Mesenchymal stem cell (in vitro differentiated cells and primary cell): ENCODE measurements around the gene ABI2.
"Not testable (repeated sequence)": the region's sequence is repeated elsewhere in the genome, so short reads cannot be mapped to it uniquely, and the experiment has no call there.

Experiments
- DNase-seq: peaks from one replicate; pipeline ENCODE4 v3.0.0-alpha.2; 2013
- H2AFZ ChIP-seq: one replicate; pipeline ENCODE4 v1.6.1; 2013; ENCODE audit warnings: low read depth, mild to moderate bottlenecking, control low read depth, inconsistent platforms, low read length, moderate library complexity
- H2AK5ac ChIP-seq: 2 replicates; pipeline ENCODE4 v1.6.1; 2013; ENCODE audit warnings: low read length, moderate library complexity, mild to moderate bottlenecking, inconsistent platforms; ENCODE audit not compliant: severe bottlenecking
- H2BK120ac ChIP-seq: one replicate; pipeline ENCODE4 v1.6.1; 2013; ENCODE audit warnings: low read depth, mild to moderate bottlenecking, inconsistent platforms, low read length, moderate library complexity
- H2BK12ac ChIP-seq, 2 experiments: one replicate each; pipeline ENCODE4 v1.6.1; 2013; ENCODE audit warnings: inconsistent platforms in 2 of 2, low read length in 2 of 2, mild to moderate bottlenecking in 2 of 2, moderate library complexity in 2 of 2, control low read depth in 1 of 2
- H2BK15ac ChIP-seq: one replicate; pipeline ENCODE4 v1.6.1; 2013; ENCODE audit warnings: mild to moderate bottlenecking, low read depth, inconsistent platforms; ENCODE audit not compliant: poor library complexity, severe bottlenecking
- H2BK5ac ChIP-seq: 2 replicates; pipeline ENCODE4 v1.6.1; 2013; ENCODE audit warnings: low read depth, mild to moderate bottlenecking, low read length, control low read depth, inconsistent platforms; ENCODE audit not compliant: poor library complexity, severe bottlenecking
- H3K14ac ChIP-seq, 2 experiments: one replicate each; pipeline ENCODE4 v1.6.1; 2013; ENCODE audit warnings: inconsistent platforms in 2 of 2, low read length in 2 of 2, control low read depth in 1 of 2, mild to moderate bottlenecking in 1 of 2, moderate library complexity in 1 of 2
- H3K18ac ChIP-seq, 2 experiments: one replicate each; pipeline ENCODE4 v1.6.1; 2013; ENCODE audit warnings: inconsistent platforms in 2 of 2, low read length in 2 of 2, control low read depth in 1 of 2, low read depth in 1 of 2, mild to moderate bottlenecking in 1 of 2
- H3K23ac ChIP-seq, 2 experiments: one replicate each; pipeline ENCODE4 v1.6.1; 2013; ENCODE audit warnings: inconsistent platforms in 2 of 2, low read length in 2 of 2, mild to moderate bottlenecking in 2 of 2, moderate library complexity in 2 of 2, control low read depth in 1 of 2
- H3K27ac ChIP-seq: 2 replicates; pipeline ENCODE4 v1.5.1; 2013; ENCODE audit warnings: mild to moderate bottlenecking, moderate library complexity, low read length, control low read depth, inconsistent platforms; ENCODE audit not compliant: poor library complexity, severe bottlenecking
- H3K27me3 ChIP-seq, 2 experiments: 2 replicates each; pipeline versions ENCODE4 v1.6.1 to v1.7.0; 2013; ENCODE audit warnings: low read length in 2 of 2, mild to moderate bottlenecking in 2 of 2, moderate library complexity in 2 of 2, control low read depth in 1 of 2, inconsistent platforms in 1 of 2; ENCODE audit not compliant: control insufficient read depth in 1 of 2, insufficient read depth in 1 of 2
- H3K36me3 ChIP-seq, 2 experiments: 2 replicates each; pipeline versions ENCODE4 v1.6.1 to v1.7.0; 2013; ENCODE audit warnings: low read length in 2 of 2, control low read depth in 1 of 2, inconsistent platforms in 1 of 2, low read depth in 1 of 2, mild to moderate bottlenecking in 1 of 2; ENCODE audit not compliant: insufficient read depth in 2 of 2, control insufficient read depth in 1 of 2
- H3K4ac ChIP-seq, 2 experiments: one replicate each; pipeline ENCODE4 v1.6.1; 2013; ENCODE audit warnings: inconsistent platforms in 2 of 2, low read length in 2 of 2, mild to moderate bottlenecking in 2 of 2, moderate library complexity in 2 of 2, control low read depth in 1 of 2, low read depth in 1 of 2
- H3K4me1 ChIP-seq: 2 replicates; pipeline ENCODE4 v1.6.1; 2013; ENCODE audit warnings: low read depth, low read length, control low read depth; ENCODE audit not compliant: control insufficient read depth, insufficient read depth
- H3K4me2 ChIP-seq: 2 replicates; pipeline ENCODE4 v1.6.1; 2013; ENCODE audit warnings: low read length, mild to moderate bottlenecking, inconsistent platforms; ENCODE audit not compliant: poor library complexity, severe bottlenecking
- H3K4me3 ChIP-seq, 2 experiments: 2 replicates each; pipeline versions ENCODE4 v1.5.1 to v1.7.0; 2013; ENCODE audit warnings: low read length in 2 of 2, mild to moderate bottlenecking in 2 of 2, control low read depth in 1 of 2, low read depth in 1 of 2; ENCODE audit not compliant: insufficient read depth in 1 of 2
- H3K79me1 ChIP-seq: replicated peaks from 2 replicates; pipeline ENCODE4 v1.6.1; 2013; ENCODE audit warnings: mild to moderate bottlenecking, control low read depth, low read length, inconsistent platforms; ENCODE audit not compliant: poor library complexity, severe bottlenecking
- H3K9ac ChIP-seq: 2 replicates; pipeline ENCODE4 v1.7.0; 2013; ENCODE audit warnings: mild to moderate bottlenecking, low read length, moderate library complexity
- H3K9me3 ChIP-seq: 2 replicates; pipeline ENCODE4 v1.7.0; 2013; ENCODE audit warnings: mild to moderate bottlenecking, low read length; ENCODE audit not compliant: control insufficient read depth
- H4K8ac ChIP-seq: one replicate; pipeline ENCODE4 v1.6.1; 2013; ENCODE audit warnings: inconsistent platforms, mild to moderate bottlenecking, low read length, moderate library complexity
- H4K91ac ChIP-seq: one replicate; pipeline ENCODE4 v1.6.1; 2013; ENCODE audit warnings: mild to moderate bottlenecking, low read length, inconsistent platforms
- WGBS: methylation state at CpG from one replicate; pipeline ENCODE4 v1.1.7; 2013; ENCODE audit warnings: mixed read lengths; 5-methylcytosine and 5-hydroxymethylcytosine counted together

Gene ABI2

DNA sequence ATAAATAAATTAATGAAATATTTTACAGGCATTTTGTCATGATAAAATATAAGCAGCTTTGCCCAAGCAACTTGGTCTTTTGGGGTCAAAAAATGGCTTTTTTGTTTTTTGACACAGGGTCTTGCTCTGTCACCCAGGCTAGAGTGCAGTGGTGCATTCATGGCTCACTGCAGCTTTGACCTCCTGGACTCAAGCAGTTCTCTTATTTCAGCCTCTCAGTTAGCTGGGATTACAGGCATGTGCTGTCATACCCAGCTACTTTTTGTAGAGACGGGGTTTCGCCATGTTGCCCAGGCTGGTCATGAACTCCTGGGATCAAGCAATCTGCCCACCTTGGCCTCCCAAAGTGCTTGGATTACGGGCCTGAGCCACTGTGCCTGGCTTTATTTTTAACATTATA is 51.0 kb downstream of the ABI2 start:
- Histone ChIP-seq H3K27ac (no peak overlapping the region), H2BK5ac (no peak overlapping the region), H3K36me3 (peaks cover 0 to 7% of the 10 kb centered on the region in 2 experiments), H3K27me3 (no peaks in the 10 kb centered on the region), H2BK15ac (no peak overlapping the region), H3K23ac (no peak overlapping the region), H4K91ac (no peak overlapping the region), H4K8ac (no peak overlapping the region), H2BK120ac (no peak overlapping the region), H2AK5ac (no peak overlapping the region), H2BK12ac (no peak overlapping the region), H3K14ac (no peak overlapping the region), H3K4me1 (peaks cover 6% of the 10 kb centered on the region), H3K4me2 (no peak overlapping the region), H3K18ac (no peak overlapping the region), H3K9me3 (no peaks in the 10 kb centered on the region), H3K79me1 (peaks cover 12% of the 10 kb centered on the region), H3K9ac (no peak overlapping the region), H3K4ac (no peak overlapping the region), H3K4me3 (no peak overlapping the region), H2AFZ (no peak overlapping the region)
- no peak for DNase-seq
- 95% methylated on average over 2 of the region's 3 CpGs for WGBS

DNA sequence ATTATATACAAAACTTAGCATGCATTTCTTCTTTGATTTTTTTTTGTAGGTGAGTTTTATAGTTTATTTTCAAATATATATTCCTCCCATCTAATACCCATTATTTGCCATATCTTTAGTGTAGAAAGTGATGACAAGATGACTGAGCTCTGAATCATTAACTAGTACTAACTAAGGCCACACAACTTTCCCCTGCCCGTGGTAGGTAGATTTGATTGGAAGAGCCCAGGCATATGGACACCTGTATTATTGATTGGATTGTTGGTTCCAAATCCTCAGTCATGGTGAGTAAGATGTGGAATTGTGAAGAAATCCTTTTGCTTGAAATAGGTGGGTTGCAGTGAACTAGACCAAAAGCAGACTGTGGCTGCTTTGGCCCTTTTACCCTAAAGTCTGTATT is 54.8 kb downstream of the ABI2 start:
- Histone ChIP-seq H2BK120ac (no peak overlapping the region), H3K14ac (no peak overlapping the region), H4K91ac (no peak overlapping the region), H3K18ac (no peak overlapping the region), H3K9me3 (no peaks in the 10 kb centered on the region), H3K4me3 (no peak overlapping the region), H2AFZ (no peak overlapping the region), H3K79me1 (peaks cover 9% of the 10 kb centered on the region), H3K27me3 (no peaks in the 10 kb centered on the region), H3K4me1 (peaks cover 4% of the 10 kb centered on the region), H3K27ac (no peak overlapping the region), H3K4me2 (no peak overlapping the region), H3K36me3 (peaks cover 3 to 9% of the 10 kb centered on the region in 2 experiments), H2BK5ac (no peak overlapping the region), H2BK15ac (no peak overlapping the region), H3K23ac (no peak overlapping the region), H3K9ac (no peak overlapping the region), H4K8ac (no peak overlapping the region), H2BK12ac (no peak overlapping the region), H2AK5ac (no peak overlapping the region), H3K4ac (no peak overlapping the region)
- 90% methylated on average over 1 of the region's 1 CpG for WGBS
- no peak for DNase-seq

DNA sequence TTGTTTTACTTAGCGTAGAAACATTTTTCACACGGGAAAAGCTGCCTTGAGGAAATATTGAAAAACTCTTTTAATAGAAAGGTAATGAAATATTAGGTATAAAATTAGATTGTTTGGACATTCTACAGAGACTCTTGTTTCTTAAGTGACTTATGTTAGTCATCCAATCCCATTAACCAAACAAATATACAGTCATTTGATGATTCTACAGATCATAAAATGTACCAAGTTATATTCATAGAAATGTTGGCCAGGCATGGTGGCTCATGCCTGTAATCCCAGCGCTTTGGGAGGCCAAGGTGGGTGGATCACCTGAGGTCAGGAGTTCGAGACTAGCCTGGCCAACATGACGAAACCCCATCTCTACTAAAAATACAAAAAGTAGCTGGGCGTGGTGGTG is 60.0 kb downstream of the ABI2 start:
- not testable (repeated sequence) for H3K18ac ChIP-seq, H3K9ac ChIP-seq, DNase-seq, H2AFZ ChIP-seq, H4K91ac ChIP-seq, H4K8ac ChIP-seq, H3K4ac ChIP-seq, H3K14ac ChIP-seq, H2BK15ac ChIP-seq, H3K27ac ChIP-seq, H2BK12ac ChIP-seq, H3K9me3 ChIP-seq, H3K23ac ChIP-seq, H2AK5ac ChIP-seq, H3K27me3 ChIP-seq, H3K4me2 ChIP-seq, H3K4me3 ChIP-seq, H2BK120ac ChIP-seq, H3K4me1 ChIP-seq, H2BK5ac ChIP-seq
- H3K36me3 ChIP-seq: peaks cover 3 to 27% of the 10 kb centered on the region in 2 experiments
- H3K79me1 ChIP-seq: peaks cover 16% of the 10 kb centered on the region
- WGBS: 100% methylated on average over 2 of the region's 6 CpGs

DNA sequence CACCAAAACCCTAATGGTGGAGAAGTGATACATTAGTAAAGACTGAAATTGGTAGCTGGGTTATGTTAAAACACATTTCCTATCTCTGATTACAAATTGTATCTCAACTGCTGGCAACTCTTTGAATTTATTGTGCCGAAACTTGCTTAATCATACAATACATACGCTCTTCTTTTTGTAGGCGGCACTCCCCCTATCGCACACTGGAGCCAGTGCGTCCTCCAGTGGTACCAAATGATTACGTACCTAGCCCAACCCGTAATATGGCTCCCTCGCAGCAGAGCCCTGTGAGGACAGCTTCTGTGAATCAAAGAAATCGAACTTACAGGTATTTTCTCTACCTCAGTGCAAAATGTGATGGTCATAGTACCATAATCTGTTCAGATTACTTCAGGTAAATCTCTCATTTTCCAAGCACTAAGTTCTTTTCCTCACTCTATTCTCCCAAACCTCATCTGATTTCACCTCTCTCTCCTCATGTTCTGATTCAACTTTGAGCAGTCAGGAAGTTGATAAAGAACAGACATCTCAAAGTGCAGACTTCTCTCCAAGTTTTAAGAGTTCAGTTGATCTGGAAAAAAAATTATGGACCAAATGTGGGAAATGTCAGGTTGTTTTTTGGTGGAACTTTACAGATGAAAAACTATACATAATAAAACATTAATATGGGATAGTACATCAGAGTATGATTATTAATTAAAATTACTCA is 66.5 kb downstream of the ABI2 start:
- Histone ChIP-seq H3K79me1 (peaks cover 14% of the 10 kb centered on the region), H3K4me2 (no peak overlapping the region), H3K9me3 (no peaks in the 10 kb centered on the region), H2BK5ac (no peak overlapping the region), H3K23ac (no peak overlapping the region), H3K4me3 (no peak overlapping the region), H3K4ac (no peak overlapping the region), H3K14ac (no peak overlapping the region), H3K36me3 (peaks cover 11 to 56% of the 10 kb centered on the region in 2 experiments), H3K18ac (no peak overlapping the region), H3K4me1 (no peaks in the 10 kb centered on the region), H4K8ac (no peak overlapping the region), H2BK12ac (no peak overlapping the region), H2AFZ (no peak overlapping the region), H3K27ac (no peak overlapping the region), H2AK5ac (no peak overlapping the region), H3K9ac (no peak overlapping the region), H3K27me3 (no peaks in the 10 kb centered on the region), H2BK15ac (no peak overlapping the region), H2BK120ac (no peak overlapping the region), H4K91ac (no peak overlapping the region)
- 92% methylated on average over 9 of the region's 9 CpGs for WGBS
- DNase-seq: no peak
